GM19035 (cell line): Measurements from ENCODE around the gene MYOG.

Experiments
- ATAC-seq: cut with Tn5 transposase; IDR thresholded peaks from one replicate; pipeline ENCODE4 v1.9.1; 2021; ENCODE audit not compliant: unreplicated experiment

The MYOG gene

DNA sequence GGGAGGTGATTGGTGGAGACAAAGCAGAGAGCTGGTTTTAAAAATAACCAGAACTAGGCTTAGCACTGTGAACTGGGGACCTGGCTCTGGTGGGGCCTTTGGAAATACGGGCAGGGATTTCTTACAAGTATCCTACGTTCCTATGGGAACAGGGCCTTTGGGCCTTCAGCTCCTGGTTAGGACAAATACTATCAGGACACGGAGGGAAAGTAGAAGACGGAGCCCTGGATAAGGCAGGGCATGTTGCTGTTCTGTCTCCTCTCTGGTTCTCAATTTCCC lies 5.3 kb upstream of the MYOG start:
- no peak for ATAC-seq

DNA sequence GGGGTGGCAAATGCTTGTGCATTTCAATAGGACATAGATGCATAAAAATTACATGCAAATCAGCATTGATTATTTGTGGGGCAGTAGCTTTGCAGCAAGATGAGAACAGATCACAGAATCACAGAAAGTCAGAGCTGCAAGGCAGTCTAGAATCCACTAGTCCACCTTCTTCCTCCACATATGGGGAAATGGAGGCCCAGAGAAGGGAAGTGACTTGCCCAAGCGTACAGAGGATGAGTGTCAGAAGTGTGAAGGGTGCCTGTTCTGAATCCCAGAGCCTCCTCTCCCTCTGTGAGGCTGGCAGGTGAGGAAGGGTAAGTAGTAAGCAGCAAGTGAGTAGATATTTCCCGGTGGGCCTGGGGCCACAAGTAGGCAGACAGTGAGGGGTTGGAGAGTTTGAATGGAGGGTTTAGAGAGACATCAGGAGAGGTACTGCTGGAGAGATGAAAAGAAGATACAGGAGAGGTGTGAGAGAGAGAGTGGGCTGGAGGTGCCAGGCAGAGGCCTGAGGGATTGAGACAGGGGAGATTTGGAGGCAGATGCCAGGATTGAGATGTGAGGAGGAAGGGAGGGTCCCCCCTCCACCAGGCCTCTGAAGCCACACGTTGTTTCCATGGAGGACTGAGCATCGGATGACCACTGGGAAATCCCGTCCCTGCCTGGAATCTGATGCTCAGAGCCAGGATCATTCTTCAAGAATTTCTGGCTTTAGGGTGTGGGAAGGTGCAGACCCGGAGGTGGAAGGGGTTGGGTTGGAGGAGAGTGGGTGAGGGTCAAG lies 4.8 kb upstream of the MYOG start:
- ATAC-seq = no peak

- ATAC-seq = no peak
Observed at GRCh38 chr1:203089651-203090045, 3.8 kb upstream of the MYOG start.

GRCh38 chr1:203089001-203089650 lies 3.3 kb upstream of the MYOG start:
- ATAC-seq = no peak

GRCh38 chr1:203088441-203088840 lies 2.6 kb upstream of the MYOG start:
- no peak for ATAC-seq

- ATAC-seq = no peak
Observed at GRCh38 chr1:203086992-203087763, 1.4 kb upstream of the MYOG start.

DNA sequence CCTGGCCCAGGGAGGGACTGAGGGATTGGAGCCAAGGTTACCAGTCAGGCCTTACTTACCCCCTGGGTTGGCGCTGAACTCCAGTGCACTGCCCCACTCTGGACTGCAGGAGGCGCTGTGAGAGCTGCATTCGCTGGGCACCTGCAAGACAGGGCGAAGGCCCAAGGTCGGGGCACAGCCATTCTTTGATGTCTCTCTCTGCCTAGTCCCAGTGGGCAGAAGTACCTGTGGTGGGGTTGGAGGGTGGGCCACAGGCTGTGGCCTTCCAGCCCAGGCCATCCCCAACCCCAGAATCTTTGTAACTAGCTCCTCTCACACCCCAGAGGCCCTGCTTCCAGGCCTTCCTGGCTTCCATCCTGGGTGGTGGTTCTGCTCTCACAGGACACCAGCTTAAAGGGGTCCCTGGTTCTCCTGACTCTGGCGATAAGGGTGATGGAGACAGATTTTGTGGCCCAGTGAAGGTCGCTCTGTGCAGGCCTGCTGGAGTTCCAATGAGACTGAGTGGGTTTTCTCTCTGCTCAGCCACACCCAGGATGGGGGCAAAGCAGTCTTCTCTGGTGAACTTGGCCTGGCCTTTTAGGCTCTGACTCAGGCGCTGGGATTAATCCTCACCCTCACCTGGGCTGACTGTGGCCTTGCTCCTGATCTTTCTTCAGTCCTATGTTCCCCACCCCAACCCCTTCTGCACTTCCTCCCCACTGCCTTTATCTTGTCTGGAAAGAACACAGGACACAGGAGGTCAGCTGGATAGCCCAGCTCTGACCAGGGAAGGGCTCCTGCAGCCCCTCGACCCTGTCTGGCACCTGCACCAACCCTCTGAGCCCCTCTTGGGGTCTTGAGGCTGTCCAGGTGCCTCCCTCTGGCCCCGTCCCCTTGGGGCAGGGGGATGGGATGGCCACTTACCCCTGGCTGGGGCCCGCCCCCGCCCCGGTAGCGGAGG lies 954 bp downstream of the MYOG start:
- no peak for ATAC-seq

GRCh38 chr1:203083463-203083921 lies 2.3 kb downstream of the MYOG start:
- no peak for ATAC-seq

GRCh38 chr1:203082571-203083462 lies 3.0 kb downstream of the MYOG start:
- no peak for ATAC-seq

DNA sequence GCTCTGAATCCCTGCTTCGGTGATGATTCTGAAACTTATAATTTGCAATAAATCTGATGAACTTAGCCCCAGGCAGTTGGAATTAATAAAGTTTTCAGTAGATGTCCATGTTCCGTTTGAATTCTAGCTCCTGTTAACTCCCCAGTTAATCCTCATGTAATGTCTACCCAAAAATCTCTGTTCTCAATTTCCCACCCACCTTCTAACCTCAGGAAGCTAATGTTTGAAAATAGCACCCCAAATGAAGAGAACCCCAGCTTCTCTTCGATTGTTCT lies 3.6 kb downstream of the MYOG start:
- ATAC-seq = no peak

DNA sequence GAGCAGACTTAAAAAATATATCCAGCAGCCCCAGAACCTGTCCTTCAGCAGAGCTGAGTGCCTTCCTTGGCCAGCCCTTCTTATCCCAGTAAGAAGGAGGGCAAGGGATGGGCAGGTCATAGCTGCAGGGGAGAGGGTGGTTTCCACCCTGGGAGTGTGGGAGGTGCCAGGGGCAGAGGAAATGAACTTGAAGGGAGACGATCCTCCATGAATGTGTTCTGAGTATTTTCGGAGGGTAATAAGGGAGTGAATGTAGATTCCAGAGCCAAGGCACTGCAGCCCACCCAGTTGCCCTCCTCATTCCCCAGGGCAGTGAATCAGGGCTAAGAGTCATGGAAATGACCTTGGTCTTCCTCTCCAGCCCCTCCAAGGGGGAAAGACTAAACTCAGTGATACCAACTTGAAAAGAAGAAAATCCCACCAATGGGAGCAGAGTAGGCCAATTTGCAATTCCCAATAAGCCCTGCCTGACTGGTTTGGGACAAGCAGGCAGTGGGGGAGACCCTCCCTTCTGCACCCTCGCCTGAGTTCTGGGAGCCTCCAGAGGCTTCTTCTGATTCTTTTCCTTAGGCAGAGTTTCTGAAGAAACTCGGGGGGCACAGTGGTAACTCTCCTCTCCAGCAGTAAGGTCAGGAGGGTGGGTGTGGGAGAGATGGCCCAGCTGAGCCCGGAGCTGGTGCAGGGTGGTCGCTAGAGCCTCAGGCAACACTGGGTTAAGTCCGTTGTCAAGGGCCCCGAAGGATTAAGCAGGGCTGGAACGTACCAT lies 4.2 kb downstream of the MYOG start:
- no peak for ATAC-seq

DNA sequence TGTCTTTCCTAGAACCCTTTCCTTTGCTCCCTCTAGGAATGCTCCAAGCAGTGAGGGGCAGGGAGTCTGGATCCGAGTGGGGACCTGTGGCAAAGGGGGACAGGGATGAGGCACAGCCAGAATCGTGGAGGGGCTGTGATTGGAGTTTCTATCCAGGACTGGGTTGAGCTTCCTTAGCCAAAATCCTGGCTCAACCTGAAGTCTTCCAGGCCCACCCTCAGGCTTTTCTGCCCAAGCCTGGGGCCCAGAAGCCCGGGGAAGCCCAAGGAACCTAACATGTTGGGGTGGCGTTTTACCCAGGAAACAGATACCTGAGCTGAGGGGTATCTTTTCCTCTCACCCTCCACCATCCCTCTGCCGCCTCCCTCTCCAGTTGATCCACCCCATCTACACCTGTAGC lies 5.4 kb downstream of the MYOG start:
- ATAC-seq = no peak

GRCh38 chr1:203078478-203078877 lies 7.3 kb downstream of the MYOG start:
- no peak for ATAC-seq

DNA sequence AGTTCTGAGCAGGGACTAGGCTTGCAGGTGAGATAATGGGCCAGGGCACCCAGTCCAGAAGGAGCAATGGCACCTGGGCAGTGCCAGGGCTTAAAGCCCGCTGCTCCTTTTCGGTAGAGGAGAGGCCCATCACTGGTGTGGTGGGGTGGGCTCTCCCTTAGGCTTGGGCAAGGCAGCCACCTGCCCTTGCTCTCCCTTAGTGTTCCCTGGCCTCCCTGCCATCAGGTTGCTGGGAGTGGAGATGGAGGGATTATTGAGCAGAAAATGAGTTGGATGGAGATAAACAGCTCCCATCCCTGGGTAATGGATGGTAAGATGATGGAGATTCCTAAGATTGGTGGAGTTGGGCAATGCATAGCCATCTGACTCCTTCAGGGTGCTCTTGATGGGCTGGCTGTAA lies 7.9 kb downstream of the MYOG start:
- ATAC-seq = no peak

DNA sequence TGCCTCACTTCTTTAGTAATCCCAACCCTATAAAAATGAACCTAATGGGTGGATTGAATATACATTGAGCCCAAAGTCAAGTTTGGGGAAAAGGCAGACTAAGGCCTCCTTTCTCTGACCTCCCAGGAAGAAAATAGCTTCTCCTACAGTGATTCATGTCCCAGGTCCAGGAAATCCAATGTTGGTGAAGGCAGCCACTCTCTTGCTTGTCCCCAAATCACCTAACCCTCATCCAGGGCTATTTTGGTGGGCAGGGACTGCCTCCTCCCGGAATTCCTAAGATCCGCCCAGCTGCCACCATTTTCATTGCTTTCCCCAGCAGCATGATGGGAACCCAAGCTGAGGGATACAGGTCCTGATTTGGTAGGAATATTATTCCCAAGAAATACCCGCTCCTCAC lies 8.4 kb downstream of the MYOG start:
- ATAC-seq = no peak

DNA sequence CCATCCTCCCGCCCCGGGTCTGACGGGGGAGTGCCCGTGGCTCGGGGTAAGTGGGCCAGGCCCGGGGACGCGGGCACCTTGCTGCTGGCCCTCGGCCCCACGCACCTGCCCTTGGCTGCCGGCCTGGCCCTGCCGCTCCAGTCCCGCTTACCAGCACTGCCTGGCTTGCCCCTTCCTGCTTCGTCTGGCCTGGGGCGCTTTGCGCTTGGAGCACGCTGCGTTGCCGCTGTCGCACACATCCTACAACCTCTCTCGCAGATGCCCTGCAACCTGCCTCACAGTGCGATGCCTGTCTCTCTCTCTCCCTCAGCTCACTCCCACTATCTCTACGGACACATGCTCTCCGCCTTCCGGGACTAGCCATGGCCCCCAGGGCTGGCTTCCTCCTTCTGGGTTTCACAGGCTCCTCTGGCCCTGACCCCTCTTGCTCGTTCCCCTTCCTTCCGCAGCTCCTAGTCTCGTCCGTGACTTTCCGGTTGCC lies 9.7 kb downstream of the MYOG start:
- ATAC-seq = no peak

DNA sequence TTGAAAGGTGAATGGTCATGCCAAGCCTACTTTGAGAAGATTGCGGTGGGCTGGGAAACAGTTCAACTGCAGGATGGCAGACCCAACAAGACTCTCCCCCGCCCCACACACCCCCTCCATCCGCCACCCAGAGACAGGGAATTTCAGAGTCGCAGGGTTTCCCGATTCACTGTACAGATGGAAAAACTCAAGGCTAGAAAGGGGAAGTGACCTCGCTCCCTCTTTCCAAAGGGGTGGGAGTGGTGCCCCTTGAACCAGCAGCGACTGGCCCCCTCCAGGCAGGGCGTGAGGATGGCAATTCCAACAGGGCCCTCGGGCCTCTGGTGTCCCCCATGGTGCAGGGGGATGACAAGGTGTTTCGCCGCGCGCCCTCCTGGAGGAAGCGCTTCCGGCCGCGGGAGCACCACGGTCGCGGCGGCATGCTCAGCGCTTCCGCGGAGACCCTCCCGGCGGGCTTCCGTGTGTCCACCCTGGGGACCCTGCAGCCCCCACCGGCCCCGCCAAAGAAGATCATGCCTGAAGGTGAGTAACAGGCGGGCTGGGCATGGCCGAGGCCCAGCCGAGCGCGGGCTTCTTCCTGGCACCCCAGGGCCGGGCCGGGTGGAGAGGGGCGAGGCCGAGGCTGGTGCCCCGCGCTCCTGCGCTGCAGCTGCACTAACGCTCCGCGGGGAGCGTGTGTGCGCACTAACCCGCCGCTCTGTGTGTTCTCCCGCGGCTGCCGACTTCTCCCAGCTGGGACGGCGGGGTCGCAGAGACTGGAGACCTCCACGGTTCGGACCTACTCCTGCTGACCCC lies 10.4 kb downstream of the MYOG start:
- no peak for ATAC-seq

GRCh38 chr1:203074610-203075009 lies 11.2 kb downstream of the MYOG start:
- no peak for ATAC-seq

DNA sequence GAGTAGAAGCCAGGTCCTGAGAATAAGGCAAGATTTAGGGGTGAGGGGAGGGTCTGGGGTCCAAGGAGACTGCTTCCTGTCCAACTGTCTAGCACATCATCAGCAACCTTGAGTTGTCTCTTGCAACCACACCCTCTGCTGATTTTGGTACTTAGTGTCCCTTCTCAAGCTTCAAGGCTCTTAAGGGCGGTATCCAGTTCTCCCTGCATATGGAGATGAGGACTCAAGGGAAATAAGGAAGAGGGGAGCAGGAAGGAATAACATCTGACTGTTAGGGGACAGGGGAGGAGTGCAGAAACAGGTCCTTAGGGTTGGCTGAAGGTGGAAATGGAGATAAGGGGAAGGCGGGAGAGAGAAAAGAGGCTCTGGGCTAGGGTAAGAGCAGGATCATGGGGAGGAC lies 12.3 kb downstream of the MYOG start:
- no peak for ATAC-seq
